Esophagus squamous epithelium (tissue), 4 donors: ENCODE measurements around the gene FRMD4A.

Source experiments
- CTCF ChIP-seq, 6 experiments: fragments of 450-650 bp in 4 of 6; fragments of 200-600 bp in 2 of 6; sonication (generic) in 2 of 6; IDR thresholded peaks; one replicate each; pipeline ENCODE4 v1.5.1; 2016 to 2019; ENCODE audit warnings: antibody characterized with exemption in 6 of 6, mild to moderate bottlenecking in 4 of 6, moderate library complexity in 4 of 6
- POLR2A ChIP-seq, 4 donors: fragments of 450-650 bp; IDR thresholded peaks; one replicate each; pipeline ENCODE4 v1.6.1; 2017; ENCODE audit warnings: antibody characterized with exemption in 4 of 4, mild to moderate bottlenecking in 4 of 4, moderate library complexity in 3 of 4

DNA sequence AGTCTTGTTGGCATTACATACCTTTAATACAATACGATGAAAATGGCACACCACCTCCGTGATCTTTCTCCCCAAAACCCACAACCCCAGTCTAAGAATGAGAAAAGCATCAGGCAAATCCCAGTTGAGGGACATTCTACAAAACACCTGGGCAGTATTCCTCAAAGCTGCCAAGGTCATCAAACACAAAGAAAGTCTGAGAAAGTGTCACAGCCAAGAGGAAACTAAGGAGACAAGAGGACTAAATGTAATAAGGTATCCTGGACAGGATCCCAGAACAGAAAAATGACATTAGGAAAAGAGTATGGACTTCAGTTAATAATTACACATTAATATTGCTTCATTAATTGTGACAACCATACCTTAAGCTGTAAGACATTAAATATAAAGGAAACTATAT lies 14.5 kb upstream of the FRMD4A start:
- no peak for TF ChIP-seq CTCF (IDR thresholded peaks at IDR 0.05)
- TF ChIP-seq POLR2A (IDR thresholded peaks at IDR 0.05), result no peak
